Trophoblast cell (in vitro differentiated cells and primary cell): ENCODE results near the gene GABRB2.

ENCODE experiments used
- DNase-seq, 2 donors: peaks; one replicate each; pipeline ENCODE4 v3.0.0-alpha.2; 2016
- H2AFZ ChIP-seq: 2 replicates; pipeline ENCODE4 v1.6.1; 2013; ENCODE audit warnings: low read length, moderate library complexity, mild to moderate bottlenecking; ENCODE audit not compliant: insufficient read depth, poor library complexity
- H2AK5ac ChIP-seq: 2 replicates; pipeline ENCODE4 v1.6.1; 2013; ENCODE audit warnings: mild to moderate bottlenecking, low read length
- H2BK120ac ChIP-seq: 2 replicates; pipeline ENCODE4 v1.6.1; 2013; ENCODE audit warnings: low read length, mild to moderate bottlenecking, moderate library complexity; ENCODE audit not compliant: insufficient read depth, poor library complexity
- H2BK12ac ChIP-seq: 2 replicates; pipeline ENCODE4 v1.6.1; 2013; ENCODE audit warnings: mild to moderate bottlenecking, low read length, moderate library complexity
- H2BK5ac ChIP-seq: 2 replicates; pipeline ENCODE4 v1.6.1; 2013; ENCODE audit warnings: low read length, low read depth, moderate library complexity, mild to moderate bottlenecking; ENCODE audit not compliant: poor library complexity
- H3K14ac ChIP-seq: 2 replicates; pipeline ENCODE4 v1.6.1; 2013; ENCODE audit warnings: mild to moderate bottlenecking, low read length
- H3K18ac ChIP-seq: 2 replicates; pipeline ENCODE4 v1.6.1; 2013; ENCODE audit warnings: mild to moderate bottlenecking, low read length
- H3K23ac ChIP-seq: 2 replicates; pipeline ENCODE4 v1.6.1; 2013; ENCODE audit warnings: low read length
- H3K27ac ChIP-seq: 2 replicates; pipeline ENCODE4 v1.5.1; 2013; ENCODE audit warnings: low read depth, mild to moderate bottlenecking, inconsistent platforms, low read length, moderate library complexity
- H3K27me3 ChIP-seq: 2 replicates; pipeline ENCODE4 v1.6.1; 2013; ENCODE audit warnings: inconsistent platforms, mild to moderate bottlenecking, low read length, moderate library complexity; ENCODE audit not compliant: insufficient read depth
- H3K36me3 ChIP-seq, 2 experiments: 1 replicate in 1 of 2; 2 replicates in 1 of 2; pipeline ENCODE4 v1.6.1; 2013; ENCODE audit warnings: low read length in 2 of 2, mild to moderate bottlenecking in 2 of 2, moderate library complexity in 1 of 2; ENCODE audit not compliant: insufficient read depth in 2 of 2, control insufficient read depth in 1 of 2
- H3K4ac ChIP-seq: 2 replicates; pipeline ENCODE4 v1.6.1; 2013; ENCODE audit warnings: low read depth, mild to moderate bottlenecking, low read length, moderate library complexity
- H3K4me1 ChIP-seq, 2 experiments: 1 replicate in 1 of 2; 2 replicates in 1 of 2; pipeline ENCODE4 v1.6.1; 2013; ENCODE audit warnings: low read length in 2 of 2, mild to moderate bottlenecking in 2 of 2, moderate library complexity in 1 of 2; ENCODE audit not compliant: insufficient read depth in 2 of 2, control insufficient read depth in 1 of 2
- H3K4me2 ChIP-seq: 2 replicates; pipeline ENCODE4 v1.6.1; 2013; ENCODE audit warnings: inconsistent platforms, mild to moderate bottlenecking, low read length, moderate library complexity
- H3K4me3 ChIP-seq: 2 replicates; pipeline ENCODE4 v1.5.1; 2013; ENCODE audit warnings: mild to moderate bottlenecking, low read depth, low read length, inconsistent platforms
- H3K79me1 ChIP-seq: one replicate; pipeline ENCODE4 v1.6.1; 2013; ENCODE audit warnings: low read length
- H3K79me2 ChIP-seq: 2 replicates; pipeline ENCODE4 v1.6.1; 2013; ENCODE audit warnings: low read length, mild to moderate bottlenecking; ENCODE audit not compliant: control insufficient read depth, insufficient read depth, poor library complexity
- H3K9ac ChIP-seq: 2 replicates; pipeline ENCODE4 v1.6.1; 2013; ENCODE audit warnings: mild to moderate bottlenecking, low read length
- H3K9me3 ChIP-seq: 2 replicates; pipeline ENCODE4 v1.6.1; 2013; ENCODE audit warnings: low read depth, mild to moderate bottlenecking, control low read depth, inconsistent platforms, low read length; ENCODE audit not compliant: insufficient read depth
- H4K12ac ChIP-seq: 2 replicates; pipeline ENCODE4 v1.6.1; 2013; ENCODE audit warnings: low read depth, mild to moderate bottlenecking, low read length, moderate library complexity
- H4K8ac ChIP-seq: 2 replicates; pipeline ENCODE4 v1.6.1; 2013; ENCODE audit warnings: low read depth, mild to moderate bottlenecking, low read length, moderate library complexity
- H4K91ac ChIP-seq: one replicate; pipeline ENCODE4 v1.6.1; 2013; ENCODE audit warnings: low read depth, mild to moderate bottlenecking, low read length, moderate library complexity
- WGBS: extraction: QIAGEN DNeasy Blood & Tissue Kit; methylation state at CpG from one replicate; pipeline ENCODE4 v1.1.7; 2013; ENCODE audit warnings: missing lambda C conversion rate; ENCODE audit not compliant: insufficient read length, insufficient coverage; ENCODE audit errors: extremely low coverage; 5-methylcytosine and 5-hydroxymethylcytosine counted together

Gene GABRB2

DNA sequence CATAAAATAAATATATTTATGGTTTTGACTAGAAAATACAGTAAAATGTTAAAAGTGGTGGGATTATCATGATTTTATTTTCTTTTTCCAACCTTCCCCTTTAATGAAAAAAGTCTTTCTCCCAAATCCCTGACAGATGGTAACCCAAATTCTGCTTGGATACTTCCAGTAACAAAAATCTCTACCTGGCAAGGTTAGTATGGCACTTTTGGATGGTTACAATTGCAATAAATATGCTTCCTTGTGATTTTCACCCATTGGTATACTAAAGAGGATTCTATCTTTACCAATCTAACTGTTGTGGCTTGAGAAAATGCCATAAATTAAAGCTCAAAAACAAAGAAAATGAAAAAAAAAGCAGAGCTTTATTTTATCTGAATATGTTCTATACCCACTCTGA is 62.8 kb downstream of the GABRB2 start:
- Histone ChIP-seq H3K23ac (no peak overlapping the region), H3K27ac (no peak overlapping the region), H3K27me3 (no peaks in the 10 kb centered on the region), H4K8ac (no peak overlapping the region), H2AFZ (no peak overlapping the region), H2AK5ac (no peak overlapping the region), H3K9me3 (no peaks in the 10 kb centered on the region), H3K18ac (no peak overlapping the region), H3K4me2 (no peak overlapping the region), H2BK5ac (no peak overlapping the region), H2BK120ac (no peak overlapping the region), H3K36me3 (no peaks in the 10 kb centered on the region), H3K4ac (no peak overlapping the region), H3K14ac (no peak overlapping the region), H2BK12ac (no peak overlapping the region), H4K12ac (no peak overlapping the region), H3K4me3 (no peak overlapping the region), H3K79me1 (no peaks in the 10 kb centered on the region), H3K4me1 (no peaks in the 10 kb centered on the region), H3K79me2 (no peaks in the 10 kb centered on the region), H3K9ac (no peak overlapping the region), H4K91ac (no peak overlapping the region)
- DNase-seq: no peak

DNA sequence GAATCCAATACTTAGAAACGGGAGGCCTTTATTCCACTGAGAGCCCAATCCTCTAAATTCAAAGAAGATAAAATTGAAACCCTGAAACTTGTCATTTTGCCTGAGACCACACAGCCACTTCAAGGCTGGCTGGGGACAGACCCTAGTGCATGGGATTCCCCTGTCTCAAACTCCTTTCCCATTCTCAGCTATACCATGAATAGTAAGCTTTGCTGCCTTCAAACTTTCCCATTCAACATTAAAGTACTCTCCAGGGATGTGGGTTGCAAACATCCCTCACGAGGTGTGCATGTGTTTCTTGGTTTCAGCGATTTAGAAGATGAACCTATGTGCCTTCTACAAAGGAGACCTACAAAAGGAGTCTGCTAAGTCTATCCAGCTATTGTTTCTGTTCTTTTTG is 64.6 kb downstream of the GABRB2 start:
- H3K4me2 ChIP-seq: no peak overlapping the region
- H3K36me3 ChIP-seq: no peaks in the 10 kb centered on the region
- no peaks in the 10 kb centered on the region for H3K79me1 ChIP-seq
- H3K27ac ChIP-seq: no peak overlapping the region
- no peak overlapping the region for H3K23ac ChIP-seq
- WGBS: no CpG with 5 or more reads among the region's 3 CpGs
- no peak for DNase-seq
- H3K18ac ChIP-seq: no peak overlapping the region
- H3K14ac ChIP-seq: no peak overlapping the region
- no peak overlapping the region for H2BK120ac ChIP-seq
- H4K8ac ChIP-seq: no peak overlapping the region
- H3K4me1 ChIP-seq: no peaks in the 10 kb centered on the region
- H4K91ac ChIP-seq: no peak overlapping the region
- no peak overlapping the region for H3K4me3 ChIP-seq
- no peak overlapping the region for H2AK5ac ChIP-seq
- H2BK12ac ChIP-seq: no peak overlapping the region
- no peak overlapping the region for H3K4ac ChIP-seq
- H4K12ac ChIP-seq: no peak overlapping the region
- no peaks in the 10 kb centered on the region for H3K79me2 ChIP-seq
- H3K9me3 ChIP-seq: no peaks in the 10 kb centered on the region
- no peaks in the 10 kb centered on the region for H3K27me3 ChIP-seq
- no peak overlapping the region for H2AFZ ChIP-seq
- no peak overlapping the region for H3K9ac ChIP-seq
- H2BK5ac ChIP-seq: no peak overlapping the region

DNA sequence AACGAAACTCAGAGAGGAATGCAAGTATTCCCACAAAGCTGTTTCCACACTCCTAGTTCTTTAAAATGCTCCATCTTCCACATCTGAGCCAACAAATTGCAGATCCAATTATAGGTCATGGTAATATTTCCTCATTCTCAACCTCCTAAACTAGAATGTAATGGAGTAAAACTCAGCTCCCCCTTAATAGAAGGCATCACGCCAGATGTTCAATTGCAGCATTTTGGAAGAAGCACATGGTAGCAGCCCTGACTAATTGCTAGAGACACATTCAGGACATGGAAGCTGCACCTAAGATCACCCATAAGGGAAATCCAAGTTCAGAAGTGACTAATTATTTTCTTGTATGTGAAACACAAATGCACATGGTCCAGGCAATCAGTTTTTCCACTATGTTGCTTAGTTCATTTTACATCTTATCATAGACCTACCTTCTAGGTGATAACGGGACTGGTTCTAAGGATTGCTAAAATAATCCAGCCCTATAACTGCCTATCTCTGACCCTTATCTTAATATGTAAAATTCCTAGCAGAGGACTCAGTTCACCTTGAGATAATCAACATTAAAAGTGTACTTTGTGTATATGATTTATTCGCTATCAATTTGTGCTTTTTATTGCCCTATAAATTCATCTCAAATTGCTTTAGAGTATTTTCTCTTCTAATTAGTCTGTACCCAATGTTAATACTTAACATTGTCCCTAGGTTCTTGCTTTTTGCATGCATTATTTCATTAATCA is 75.1 kb downstream of the GABRB2 start:
- no peak overlapping the region for H4K91ac ChIP-seq
- H3K4me3 ChIP-seq: no peak overlapping the region
- no peak overlapping the region for H4K12ac ChIP-seq
- H3K27ac ChIP-seq: no peak overlapping the region
- H2BK12ac ChIP-seq: no peak overlapping the region
- no peaks in the 10 kb centered on the region for H3K79me2 ChIP-seq
- DNase-seq: no peak
- no peak overlapping the region for H2BK120ac ChIP-seq
- no peak overlapping the region for H2AK5ac ChIP-seq
- no peak overlapping the region for H2BK5ac ChIP-seq
- H3K9ac ChIP-seq: no peak overlapping the region
- no peak overlapping the region for H3K14ac ChIP-seq
- H3K4ac ChIP-seq: no peak overlapping the region
- no peaks in the 10 kb centered on the region for H3K4me1 ChIP-seq
- WGBS: no CpG with 5 or more reads among the region's 4 CpGs
- H3K23ac ChIP-seq: no peak overlapping the region
- H2AFZ ChIP-seq: no peak overlapping the region
- H3K27me3 ChIP-seq: no peaks in the 10 kb centered on the region
- no peak overlapping the region for H3K4me2 ChIP-seq
- H3K36me3 ChIP-seq: no peaks in the 10 kb centered on the region
- no peak overlapping the region for H4K8ac ChIP-seq
- H3K79me1 ChIP-seq: no peaks in the 10 kb centered on the region
- H3K9me3 ChIP-seq: no peaks in the 10 kb centered on the region
- H3K18ac ChIP-seq: no peak overlapping the region

DNA sequence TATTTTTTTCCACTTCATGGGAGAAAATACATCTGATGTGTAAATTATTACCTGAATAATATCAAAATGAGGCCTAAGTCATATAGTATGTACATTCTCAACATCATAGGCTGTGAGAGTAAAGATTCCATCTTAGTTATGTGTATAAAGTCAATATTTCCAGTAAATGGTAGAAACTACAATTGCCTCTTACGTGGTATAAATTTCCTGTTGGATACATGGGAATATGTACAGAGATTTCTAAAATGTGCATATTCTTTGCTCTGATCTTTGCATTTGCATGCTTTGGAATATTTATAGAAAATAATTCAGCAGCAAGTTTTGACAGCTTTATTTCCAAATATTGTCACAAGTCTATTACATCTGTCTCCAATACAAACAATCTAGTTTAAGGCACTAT is 78.8 kb downstream of the GABRB2 start:
- no peak overlapping the region for H3K18ac ChIP-seq
- no peak overlapping the region for H2AK5ac ChIP-seq
- H2BK12ac ChIP-seq: no peak overlapping the region
- no peaks in the 10 kb centered on the region for H3K9me3 ChIP-seq
- H3K4me2 ChIP-seq: no peak overlapping the region
- no peaks in the 10 kb centered on the region for H3K79me2 ChIP-seq
- no peak for DNase-seq
- H3K9ac ChIP-seq: no peak overlapping the region
- no CpG with 5 or more reads among the region's 1 CpG for WGBS
- H3K23ac ChIP-seq: no peak overlapping the region
- no peaks in the 10 kb centered on the region for H3K4me1 ChIP-seq
- H4K8ac ChIP-seq: no peak overlapping the region
- no peaks in the 10 kb centered on the region for H3K27me3 ChIP-seq
- no peak overlapping the region for H3K27ac ChIP-seq
- H3K36me3 ChIP-seq: no peaks in the 10 kb centered on the region
- no peak overlapping the region for H4K12ac ChIP-seq
- H2AFZ ChIP-seq: no peak overlapping the region
- H3K4me3 ChIP-seq: no peak overlapping the region
- H3K14ac ChIP-seq: no peak overlapping the region
- no peak overlapping the region for H3K4ac ChIP-seq
- H2BK5ac ChIP-seq: no peak overlapping the region
- no peaks in the 10 kb centered on the region for H3K79me1 ChIP-seq
- H4K91ac ChIP-seq: no peak overlapping the region
- no peak overlapping the region for H2BK120ac ChIP-seq
